Sigmoid colon (tissue), 7 donors: ENCODE results near the gene CNOT1. TPM values are rescaled to one million over a fixed set of nuclear protein-coding genes. Genes with fewer than 3 reads are reported as not detected.

Experiments used
- DNase-seq: peaks from one replicate; pipeline ENCODE4 v3.0.0-alpha.2; 2019
- H3K27ac ChIP-seq, 4 donors: fragments of 200-600 bp; sonication (generic); one replicate each; pipeline ENCODE4 v1.5.1; 2016 to 2019; ENCODE audit warnings: mild to moderate bottlenecking in 1 of 4
- H3K27me3 ChIP-seq, 3 donors: fragments of 200-600 bp; sonication (generic); one replicate each; pipeline ENCODE4 v1.5.1; 2019; ENCODE audit warnings: mild to moderate bottlenecking in 1 of 3
- H3K36me3 ChIP-seq, 4 donors: fragments of 200-600 bp; sonication (generic); one replicate each; pipeline ENCODE4 v1.5.1; 2016 to 2019
- H3K4me1 ChIP-seq, 4 donors: fragments of 200-600 bp; sonication (generic); one replicate each; pipeline ENCODE4 v1.5.1; 2017 to 2019
- H3K4me3 ChIP-seq, 4 donors: fragments of 200-600 bp; sonication (generic); one replicate each; pipeline ENCODE4 v1.5.1; 2017 to 2019; ENCODE audit warnings: mild to moderate bottlenecking in 2 of 4, moderate library complexity in 1 of 4
- H3K9me3 ChIP-seq, 4 donors: fragments of 200-600 bp in 3 of 4; sonication (generic) in 3 of 4; one replicate each; pipeline versions ENCODE4 v1.5.1 to v1.6.1; 2013 to 2019
- CTCF ChIP-seq, 4 experiments: fragments of 450-650 bp in 3 of 4; fragments of 200-600 bp in 1 of 4; IDR thresholded peaks; one replicate each; pipeline ENCODE4 v1.5.1; 2016 to 2019; ENCODE audit warnings: antibody characterized with exemption in 4 of 4, mild to moderate bottlenecking in 3 of 4, moderate library complexity in 2 of 4
- EP300 ChIP-seq, 4 donors: sonication (generic); formaldehyde crosslinking; IDR thresholded peaks; one replicate each; pipeline ENCODE4 v1.6.1; 2017; ENCODE audit warnings: antibody characterized with exemption in 4 of 4
- POLR2A ChIP-seq, 2 donors: fragments of 450-650 bp; IDR thresholded peaks; one replicate each; pipeline ENCODE4 v1.6.1; 2016; ENCODE audit warnings: antibody characterized with exemption in 2 of 2, mild to moderate bottlenecking in 2 of 2, moderate library complexity in 2 of 2
- POLR2AphosphoS5 ChIP-seq, 4 donors: sonication (generic); formaldehyde crosslinking; IDR thresholded peaks; one replicate each; pipeline ENCODE4 v1.6.1; 2017; ENCODE audit warnings: antibody characterized with exemption in 4 of 4
- whole genome bisulfite sequencing, 2 donors: extraction: QIAGEN DNeasy Blood & Tissue Kit; methylation state at CpG; one replicate each; pipeline ENCODE4 v1.1.7; 2013; 5-methylcytosine and 5-hydroxymethylcytosine counted together
- intact Hi-C: fragments of 100-400 bp; cut with DNase I; formaldehyde crosslinking; loops from one replicate; pipeline ENCODE4 v1.15.1; 2023
- polyA plus RNA-seq, 3 donors: library from polyadenylated mRNA; stranded (reverse); fragments of 200-250 nt; gene quantifications; one replicate each; pipeline ENCODE4 v1.2.3, GENCODE V29; 2013
- total RNA-seq, 4 donors: library from RNA; depleted of rRNA; stranded (reverse); fragments of >200 nt; gene quantifications; one replicate each; pipeline ENCODE4 v1.1.0, GENCODE V29; 2016
- donor health status: healthy with polysubstance abuse.
- donor health status: Bipolar disorder and iron deficiency.
- donor health status: healthy.

The CNOT1 gene
- total and polyA plus RNA-seq, 7 donors: 61.3 to 112 (median 79.6) TPM

- no peak for DNase-seq
These were observed 25.6 kb upstream of the CNOT1 start for GRCh38 chr16:58655215-58655596.

GRCh38 chr16:58654560-58655214, 25.1 kb upstream of the CNOT1 start:
- WGBS, 2 donors: 77 to 86% methylated on average over 7 of the region's 7 CpGs
- TF ChIP-seq CTCF (IDR thresholded peaks at IDR 0.05): no peak
- TF ChIP-seq EP300 (IDR thresholded peaks at IDR 0.05): no peak
- TF ChIP-seq POLR2A (IDR thresholded peaks at IDR 0.05): no peak
- TF ChIP-seq POLR2AphosphoS5 (IDR thresholded peaks at IDR 0.05): no peak
- no peaks in the 10 kb centered on the region for H3K36me3 ChIP-seq
- no peaks in the 10 kb centered on the region for H3K27me3 ChIP-seq
- DNase-seq: no peak
- no peak overlapping the region for H3K27ac ChIP-seq
- intact Hi-C loops: no loop called here
- no peaks in the 10 kb centered on the region for H3K9me3 ChIP-seq
- H3K4me1 ChIP-seq: no peaks in the 10 kb centered on the region
- H3K4me3 ChIP-seq: no peak overlapping the region

More at GRCh38 chr16:58655215-58655596, 25.6 kb upstream of the CNOT1 start:
- H3K9me3 ChIP-seq: no peaks in the 10 kb centered on the region
- intact Hi-C loops: no loop called here
- H3K27me3 ChIP-seq: no peaks in the 10 kb centered on the region
- H3K4me3 ChIP-seq: no peak overlapping the region
- 42 to 79% methylated on average over 8 of the region's 8 CpGs for WGBS, 2 donors
- H3K4me1 ChIP-seq: no peaks in the 10 kb centered on the region
- no peak overlapping the region for H3K27ac ChIP-seq
- TF ChIP-seq CTCF (IDR thresholded peaks at IDR 0.05) (no peak), POLR2A (IDR thresholded peaks at IDR 0.05) (no peak), EP300 (IDR thresholded peaks at IDR 0.05) (no peak), POLR2AphosphoS5 (IDR thresholded peaks at IDR 0.05) (no peak)
- H3K36me3 ChIP-seq: no peaks in the 10 kb centered on the region

- TF ChIP-seq CTCF (IDR thresholded peaks at IDR 0.05): no peak
- no peak for TF ChIP-seq EP300 (IDR thresholded peaks at IDR 0.05)
- TF ChIP-seq POLR2A (IDR thresholded peaks at IDR 0.05): no peak
- TF ChIP-seq POLR2AphosphoS5 (IDR thresholded peaks at IDR 0.05): no peak
- 56 to 60% methylated on average over 3 of the region's 3 CpGs for WGBS, 2 donors
- DNase-seq: no peak
- Histone ChIP-seq H3K4me3 (no peak overlapping the region), H3K27me3 (no peaks in the 10 kb centered on the region), H3K4me1 (no peaks in the 10 kb centered on the region), H3K9me3 (no peaks in the 10 kb centered on the region), H3K27ac (no peak overlapping the region), H3K36me3 (no peaks in the 10 kb centered on the region)
- intact Hi-C loops: no loop called here
These were observed 23.1 kb upstream of the CNOT1 start for GRCh38 chr16:58652741-58653140.

- 75 to 81% methylated on average over 3 of the region's 3 CpGs for WGBS, 2 donors
- TF ChIP-seq CTCF (IDR thresholded peaks at IDR 0.05): no peak
- TF ChIP-seq POLR2A (IDR thresholded peaks at IDR 0.05): no peak
- no peak for TF ChIP-seq EP300 (IDR thresholded peaks at IDR 0.05)
- no peak for TF ChIP-seq POLR2AphosphoS5 (IDR thresholded peaks at IDR 0.05)
- no peak for DNase-seq
These were observed 22.3 kb upstream of the CNOT1 start for GRCh38 chr16:58651965-58652348.

GRCh38 chr16:58649707-58650106, 20.1 kb upstream of the CNOT1 start:
- no peak for DNase-seq
- TF ChIP-seq POLR2A (IDR thresholded peaks at IDR 0.05) (no peak), EP300 (IDR thresholded peaks at IDR 0.05) (no peak), POLR2AphosphoS5 (IDR thresholded peaks at IDR 0.05) (no peak), CTCF (IDR thresholded peaks at IDR 0.05) (no peak)
- Histone ChIP-seq H3K36me3 (no peaks in the 10 kb centered on the region), H3K9me3 (no peaks in the 10 kb centered on the region), H3K4me3 (no peak overlapping the region), H3K27ac (no peak overlapping the region), H3K27me3 (no peaks in the 10 kb centered on the region), H3K4me1 (no peaks in the 10 kb centered on the region)
- 22 to 75% methylated on average over 3 of the region's 3 CpGs for WGBS, 2 donors
- intact Hi-C loops: no loop called here

More at GRCh38 chr16:58651965-58652348, 22.3 kb upstream of the CNOT1 start:
- intact Hi-C loops: no loop called here
- no peak overlapping the region for H3K4me3 ChIP-seq
- H3K27ac ChIP-seq: no peak overlapping the region
- H3K36me3 ChIP-seq: no peaks in the 10 kb centered on the region
- no peaks in the 10 kb centered on the region for H3K9me3 ChIP-seq
- H3K27me3 ChIP-seq: no peaks in the 10 kb centered on the region
- no peaks in the 10 kb centered on the region for H3K4me1 ChIP-seq
